HCT116 (cell line): ENCODE measurements around the gene CDK11A.
"Not testable (repeated sequence)": the region's sequence is repeated elsewhere in the genome, so short reads cannot be mapped to it uniquely, and the experiment has no call there.

Experiments
- CEBPB ChIP-seq: IDR thresholded peaks from 2 replicates; pipeline ENCODE4 v1.6.1; 2012; ENCODE audit warnings: low read depth
- CTCF ChIP-seq, 3 experiments: fragments of 200-600 bp in 1 of 3; sonication (generic) in 1 of 3; IDR thresholded peaks in 2 of 3; conservative IDR thresholded peaks in 1 of 3; 2 replicates each; pipeline ENCODE4 v1.5.1; 2012 to 2017; ENCODE audit warnings: low read depth in 2 of 3, low read length in 2 of 3, antibody characterized with exemption in 1 of 3, borderline replicate concordance in 1 of 3, control low read depth in 1 of 3, mild to moderate bottlenecking in 1 of 3, mixed read lengths in 1 of 3, mixed run types in 1 of 3, moderate library complexity in 1 of 3; ENCODE audit not compliant: insufficient read depth in 1 of 3
- EZH2 ChIP-seq: fragments of 200-600 bp; sonication (generic); IDR thresholded peaks from 2 replicates; pipeline ENCODE4 v1.6.1; 2017; ENCODE audit warnings: antibody characterized with exemption, mixed run types
- SRF ChIP-seq: IDR thresholded peaks from 2 replicates; pipeline ENCODE4 v1.6.1; 2012; ENCODE audit warnings: low read depth

- not testable (repeated sequence) for TF ChIP-seq CTCF (IDR thresholded peaks at IDR 0.05 in 2 of 3, conservative IDR thresholded peaks at IDR 0.05 in 1 of 3; ENCODE audit: borderline replicate concordance in 1 of 3, insufficient read depth in 1 of 3, low read depth in 2 of 3, low read length in 2 of 3); SRF; EZH2; CEBPB
Observed at GRCh38 chr1:1727131-1727651, 3.0 kb upstream of the CDK11A start.
